Measurements from ENCODE around the gene PODXL2. TPM values are rescaled to one million over a fixed set of nuclear protein-coding genes. Genes with fewer than 3 reads are reported as not detected.

Gene PODXL2
- total RNA-seq, 3 donors from 2014 or later (not counting 1 experiment from before 2014, with no cell fraction given) = 2.2 to 3.5 (median 2.7) TPM

- intact Hi-C loops (cut with micrococcal nuclease) = no loop called here
- Mint-ChIP-seq H3K27ac (no peak overlapping the region), H3K4me3 (no peak overlapping the region), H3K4me1 (no peaks in the 10 kb centered on the region), H3K27me3 (ENCODE audit: low read depth in 2 of 2) (no peaks in the 10 kb centered on the region), H3K36me3 (no peaks in the 10 kb centered on the region), H3K9me3 (no peaks in the 10 kb centered on the region)
- DNase-seq (no peak), ATAC-seq (no peak)
- Histone ChIP-seq H3K4me3 (ENCODE audit: low read length) (no peak overlapping the region), H3K27me3 (ENCODE audit: control insufficient read depth, insufficient read depth, low read length) (no peaks in the 10 kb centered on the region), H3K36me3 (ENCODE audit: control insufficient read depth, insufficient read depth, low read length) (no peaks in the 10 kb centered on the region), H3K27ac (ENCODE audit: low read length) (no peak overlapping the region), H3K4me1 (ENCODE audit: control insufficient read depth, insufficient read depth, low read length) (no peaks in the 10 kb centered on the region), H3K9me3 (ENCODE audit: control insufficient read depth, insufficient read depth, low read length) (no peaks in the 10 kb centered on the region)
- TF ChIP-seq, protein P1, sequence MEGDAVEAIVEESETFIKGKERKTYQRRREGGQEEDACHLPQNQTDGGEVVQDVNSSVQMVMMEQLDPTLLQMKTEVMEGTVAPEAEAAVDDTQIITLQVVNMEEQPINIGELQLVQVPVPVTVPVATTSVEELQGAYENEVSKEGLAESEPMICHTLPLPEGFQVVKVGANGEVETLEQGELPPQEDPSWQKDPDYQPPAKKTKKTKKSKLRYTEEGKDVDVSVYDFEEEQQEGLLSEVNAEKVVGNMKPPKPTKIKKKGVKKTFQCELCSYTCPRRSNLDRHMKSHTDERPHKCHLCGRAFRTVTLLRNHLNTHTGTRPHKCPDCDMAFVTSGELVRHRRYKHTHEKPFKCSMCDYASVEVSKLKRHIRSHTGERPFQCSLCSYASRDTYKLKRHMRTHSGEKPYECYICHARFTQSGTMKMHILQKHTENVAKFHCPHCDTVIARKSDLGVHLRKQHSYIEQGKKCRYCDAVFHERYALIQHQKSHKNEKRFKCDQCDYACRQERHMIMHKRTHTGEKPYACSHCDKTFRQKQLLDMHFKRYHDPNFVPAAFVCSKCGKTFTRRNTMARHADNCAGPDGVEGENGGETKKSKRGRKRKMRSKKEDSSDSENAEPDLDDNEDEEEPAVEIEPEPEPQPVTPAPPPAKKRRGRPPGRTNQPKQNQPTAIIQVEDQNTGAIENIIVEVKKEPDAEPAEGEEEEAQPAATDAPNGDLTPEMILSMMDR (IDR thresholded peaks at IDR 0.05) = no peak
- 72% methylated on average over 5 of the region's 5 CpGs for WGBS (ENCODE audit: insufficient coverage)
Measured at GRCh38 chr3:127644641-127645370, 15.8 kb downstream of the PODXL2 start.

DNA sequence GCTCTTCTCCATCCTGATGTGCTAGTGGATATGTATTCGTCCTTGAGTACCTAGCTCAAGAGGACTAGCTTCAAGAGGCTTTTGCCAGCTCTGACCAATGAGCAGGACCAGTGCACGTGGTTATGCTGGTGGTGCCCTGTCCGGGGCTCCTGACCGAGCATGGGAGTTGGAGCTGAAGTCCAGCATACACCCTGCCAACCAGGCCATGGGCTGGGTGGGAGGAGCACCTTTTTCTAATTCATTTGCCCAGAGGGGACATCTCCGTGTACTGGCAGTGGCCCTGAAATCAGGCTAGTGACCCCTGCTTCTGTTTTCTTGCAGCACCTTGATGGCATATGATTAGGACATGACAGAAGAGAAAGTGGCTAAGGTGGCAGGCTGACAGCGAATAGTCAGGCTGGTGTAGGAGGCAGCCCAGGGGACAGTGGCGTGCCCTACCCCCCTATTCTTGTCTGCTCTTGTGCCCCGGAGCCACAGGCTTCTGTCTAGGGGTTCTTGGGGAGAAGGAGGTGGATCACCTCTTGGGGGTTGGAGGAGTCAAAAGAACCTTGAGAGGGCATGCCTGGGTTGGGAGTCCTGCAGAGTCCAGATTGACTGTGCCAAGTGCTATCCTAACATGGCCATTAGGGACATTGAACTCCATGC is 16.5 kb downstream of the PODXL2 start:
- Histone ChIP-seq H3K27me3 (ENCODE audit: control insufficient read depth, insufficient read depth, low read length) (no peaks in the 10 kb centered on the region), H3K27ac (ENCODE audit: low read length) (no peak overlapping the region), H3K4me1 (ENCODE audit: control insufficient read depth, insufficient read depth, low read length) (no peaks in the 10 kb centered on the region), H3K4me3 (ENCODE audit: low read length) (no peak overlapping the region), H3K9me3 (ENCODE audit: control insufficient read depth, insufficient read depth, low read length) (no peaks in the 10 kb centered on the region), H3K36me3 (ENCODE audit: control insufficient read depth, insufficient read depth, low read length) (no peaks in the 10 kb centered on the region)
- H3K27ac Mint-ChIP-seq = no peak overlapping the region
- no peaks in the 10 kb centered on the region for H3K36me3 Mint-ChIP-seq
- H3K4me1 Mint-ChIP-seq = no peaks in the 10 kb centered on the region
- TF ChIP-seq, protein P1 (IDR thresholded peaks at IDR 0.05) = no peak
- H3K4me3 Mint-ChIP-seq = no peak overlapping the region
- ATAC-seq (no peak), DNase-seq (no peak)
- WGBS (ENCODE audit: insufficient coverage) = 89% methylated on average over 8 of the region's 8 CpGs
- intact Hi-C loops (cut with micrococcal nuclease) = no loop called here
- no peaks in the 10 kb centered on the region for H3K9me3 Mint-ChIP-seq
- H3K27me3 Mint-ChIP-seq (ENCODE audit: low read depth in 2 of 2) = no peaks in the 10 kb centered on the region

DNA sequence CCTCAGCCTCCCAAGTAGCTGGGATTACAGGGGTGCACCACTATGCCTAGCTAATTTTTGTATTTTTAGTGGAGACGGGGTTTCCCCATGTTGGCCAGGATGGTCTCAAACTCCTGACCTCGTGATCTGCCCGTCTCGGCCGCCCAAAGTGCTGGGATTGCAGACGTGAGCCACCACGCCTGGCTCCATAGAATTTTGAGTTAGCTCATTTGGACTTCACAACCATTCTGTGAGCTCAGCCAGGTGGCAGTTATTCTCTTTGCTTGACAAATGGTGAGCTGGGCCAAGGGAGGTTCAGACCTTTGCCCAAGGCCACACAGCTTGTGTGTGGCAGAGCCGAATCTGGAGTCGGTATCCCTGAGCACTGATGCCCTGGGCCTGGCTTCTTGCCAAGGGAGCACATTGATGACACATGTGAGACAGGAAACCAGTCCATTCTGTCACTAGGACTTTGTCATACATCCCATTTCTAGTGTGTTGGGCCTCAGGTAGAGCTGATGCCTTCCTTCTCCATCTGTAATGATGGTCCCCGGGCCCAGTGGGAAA is 17.6 kb downstream of the PODXL2 start:
- H3K4me1 Mint-ChIP-seq = no peaks in the 10 kb centered on the region
- no peak for DNase-seq

More for the DNA sequence above, 17.6 kb downstream of the PODXL2 start:
- Histone ChIP-seq H3K4me3 (ENCODE audit: low read length) (no peak overlapping the region), H3K4me1 (ENCODE audit: control insufficient read depth, insufficient read depth, low read length) (no peaks in the 10 kb centered on the region), H3K27ac (ENCODE audit: low read length) (no peak overlapping the region), H3K36me3 (ENCODE audit: control insufficient read depth, insufficient read depth, low read length) (no peaks in the 10 kb centered on the region), H3K9me3 (ENCODE audit: control insufficient read depth, insufficient read depth, low read length) (no peaks in the 10 kb centered on the region), H3K27me3 (ENCODE audit: control insufficient read depth, insufficient read depth, low read length) (no peaks in the 10 kb centered on the region)
- H3K27me3 Mint-ChIP-seq (ENCODE audit: low read depth in 2 of 2) = no peaks in the 10 kb centered on the region
- no peak overlapping the region for H3K4me3 Mint-ChIP-seq
- no peak for ATAC-seq
- intact Hi-C loops (cut with micrococcal nuclease) = no loop called here
- TF ChIP-seq, protein P1 (IDR thresholded peaks at IDR 0.05) = no peak
- no peaks in the 10 kb centered on the region for H3K9me3 Mint-ChIP-seq
- no peaks in the 10 kb centered on the region for H3K36me3 Mint-ChIP-seq
- H3K27ac Mint-ChIP-seq = no peak overlapping the region
- 94% methylated on average over 10 of the region's 10 CpGs for WGBS (ENCODE audit: insufficient coverage)
